Measurements from ENCODE around the gene SAXO1.
"Not testable (repeated sequence)": the region's sequence is repeated elsewhere in the genome, so short reads cannot be mapped to it uniquely, and the experiment has no call there.

SAXO1 gene

GRCh38 chr9:18999173-18999785 is 33.7 kb downstream of the SAXO1 start:
- no peak for DNase-seq (ENCODE audit: low read depth, low spot score)

DNA sequence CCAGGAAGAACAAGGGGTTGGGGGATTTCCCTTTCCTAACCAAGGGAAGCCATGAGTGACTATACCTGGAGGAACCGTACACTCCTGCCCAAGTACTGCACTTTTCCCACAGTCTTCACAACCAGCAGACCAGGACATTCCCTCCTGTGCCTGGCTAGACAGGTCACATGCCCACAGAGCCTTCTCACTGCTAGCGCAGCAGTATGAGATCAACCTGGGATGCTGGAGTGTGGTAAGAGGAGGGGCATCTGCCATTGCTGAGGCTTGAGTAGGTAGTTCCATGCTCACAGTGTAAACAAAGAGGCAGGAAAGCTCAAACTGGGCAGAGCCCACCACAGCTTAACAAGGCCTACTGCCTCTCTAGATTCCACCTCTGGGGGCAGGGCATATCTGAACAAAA is 35.9 kb downstream of the SAXO1 start:
- DNase-seq (ENCODE audit: low read depth, low spot score) = no peak

DNA sequence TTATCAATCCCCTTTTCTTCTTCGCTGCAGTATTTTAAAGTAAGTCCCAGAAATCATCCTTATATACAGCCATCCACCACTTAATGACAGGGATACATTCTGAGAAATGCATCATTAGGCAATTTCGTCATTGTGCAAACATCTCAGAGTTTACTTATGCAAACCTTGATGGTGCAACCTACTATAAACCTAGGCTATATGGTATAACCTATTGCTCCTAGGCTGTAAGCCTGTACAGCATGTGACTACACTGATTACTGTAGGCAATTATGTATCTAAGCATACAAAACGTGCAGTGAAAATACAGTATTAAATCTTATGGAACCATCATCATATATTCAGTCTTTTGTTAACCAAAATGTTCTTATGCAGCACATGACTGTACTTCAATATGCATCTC is 36.8 kb downstream of the SAXO1 start:
- DNase-seq (ENCODE audit: low read depth, low spot score) = no peak

- no peak for DNase-seq (ENCODE audit: low read depth, low spot score)
Measured at GRCh38 chr9:18994263-18994916, 38.6 kb downstream of the SAXO1 start.

DNA sequence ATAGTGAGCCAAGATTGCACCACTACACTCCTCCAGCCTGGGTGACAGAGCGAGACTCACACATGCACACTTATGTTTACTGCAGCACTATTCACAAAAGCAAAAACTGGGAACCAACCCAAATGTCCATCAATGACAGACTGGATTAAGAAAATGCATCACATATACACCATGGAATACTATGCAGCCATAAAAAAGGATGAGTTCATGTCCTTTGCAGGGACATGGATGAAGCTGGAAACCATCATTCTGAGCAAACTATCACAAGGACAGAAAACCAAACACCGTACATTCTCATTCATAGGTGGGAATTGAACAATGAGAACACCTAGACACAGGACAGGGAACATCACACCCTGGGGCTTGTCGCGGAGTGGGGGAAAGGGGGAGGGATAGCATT is 41.8 kb downstream of the SAXO1 start:
- not testable (repeated sequence) for DNase-seq (ENCODE audit: low read depth, low spot score)

DNA sequence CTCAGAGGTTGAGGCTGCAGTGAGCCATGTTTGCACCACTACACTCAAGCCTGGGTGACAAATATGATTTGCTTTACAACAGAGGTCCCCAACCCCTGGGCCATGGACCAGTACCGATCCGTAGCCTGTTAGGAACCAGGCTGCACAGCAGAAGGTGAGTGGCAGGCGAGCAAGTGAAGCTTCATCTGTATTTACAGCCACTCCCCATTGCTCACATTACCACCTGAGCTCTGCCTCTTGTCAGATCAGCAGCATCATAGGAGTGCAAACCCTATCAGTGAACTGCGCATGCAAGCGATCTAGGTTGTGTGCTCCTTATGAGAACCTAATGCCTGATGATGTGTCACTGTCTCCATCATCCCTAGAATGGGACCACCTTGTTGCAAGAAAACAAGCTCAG is 42.5 kb downstream of the SAXO1 start:
- no peak for DNase-seq (ENCODE audit: low read depth, low spot score)

DNA sequence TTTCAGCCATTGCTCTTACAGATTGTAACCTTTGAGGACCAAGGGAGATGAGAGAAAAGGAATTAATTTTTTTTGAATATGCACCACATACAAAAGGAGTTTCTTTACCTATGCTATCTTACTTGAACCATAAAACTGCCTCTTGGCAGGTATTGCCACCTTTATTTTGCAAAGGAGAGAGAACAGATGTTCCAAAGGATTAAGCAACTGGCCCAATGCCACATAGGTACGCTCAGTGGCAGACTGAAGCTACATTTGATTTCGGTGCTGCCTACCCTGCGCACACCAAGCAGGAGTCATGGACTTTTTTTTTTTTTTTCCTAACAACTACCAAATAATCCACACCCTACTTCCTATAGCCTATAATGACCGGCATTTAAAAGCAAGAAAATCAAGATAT is 43.1 kb downstream of the SAXO1 start:
- no peak for DNase-seq (ENCODE audit: low read depth, low spot score)

DNA sequence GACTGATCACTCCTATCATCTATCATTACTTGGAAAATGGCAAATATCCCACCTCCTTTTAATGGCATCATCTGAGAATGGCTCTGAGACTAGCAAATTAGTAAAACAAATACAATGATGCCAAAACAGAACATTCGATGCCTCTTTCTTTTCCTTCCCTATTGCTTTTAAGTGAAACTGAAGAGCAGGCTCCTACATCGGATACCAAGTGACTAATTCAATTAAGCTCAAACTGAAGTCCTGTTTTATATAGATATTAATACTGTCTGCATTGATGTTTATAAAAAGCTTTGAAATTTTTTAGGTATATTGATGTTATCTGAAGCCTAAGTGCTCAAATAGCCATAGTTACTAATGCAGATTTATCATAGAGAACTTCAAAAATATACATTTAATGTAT is 43.9 kb downstream of the SAXO1 start:
- no peak for DNase-seq (ENCODE audit: low read depth, low spot score)

GRCh38 chr9:18988003-18988402 is 45.0 kb downstream of the SAXO1 start:
- no peak for DNase-seq (ENCODE audit: low read depth, low spot score)

GRCh38 chr9:18985996-18986395 is 47.0 kb downstream of the SAXO1 start:
- no peak for DNase-seq (ENCODE audit: low read depth, low spot score)

DNA sequence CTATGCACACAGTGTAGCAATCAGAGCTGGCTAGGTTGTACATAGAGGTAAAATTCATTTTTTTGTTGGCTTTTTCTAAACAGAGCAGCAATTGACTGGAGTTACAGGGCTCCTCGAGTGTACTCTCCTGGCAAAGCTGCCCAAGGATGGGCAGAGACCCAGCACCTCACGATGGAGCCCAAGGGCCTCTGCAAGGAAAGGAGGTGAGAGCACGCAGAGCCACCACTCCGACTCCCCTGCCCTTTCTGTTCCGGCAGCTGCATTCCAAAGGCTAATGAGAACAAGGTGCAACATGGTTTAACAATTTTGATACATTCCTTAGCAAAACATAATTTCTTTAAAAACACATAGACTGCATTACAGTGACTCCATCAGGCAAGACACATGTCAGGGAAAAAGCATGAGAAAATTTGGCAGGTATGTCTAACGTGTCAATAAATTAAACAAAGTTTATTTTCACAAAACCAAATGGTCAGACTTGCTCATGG is 47.5 kb downstream of the SAXO1 start:
- no peak for DNase-seq (ENCODE audit: low read depth, low spot score)

DNA sequence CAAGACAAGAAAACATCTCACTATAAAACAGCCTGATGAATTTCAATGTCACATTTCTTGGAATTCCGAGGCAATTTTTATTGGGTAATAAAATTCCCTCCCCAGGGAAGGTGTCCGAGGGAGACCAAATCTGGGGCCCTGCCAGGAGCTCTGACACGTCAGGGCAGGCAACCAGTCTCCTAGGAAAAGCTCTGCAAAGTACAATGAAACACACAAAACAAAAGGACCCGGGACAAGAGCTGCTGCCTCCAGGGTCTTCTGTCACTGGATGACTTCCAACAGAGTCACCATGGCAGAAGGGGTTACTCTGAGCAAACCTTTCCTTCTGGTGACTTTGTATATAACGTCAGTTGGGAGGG is 50.8 kb downstream of the SAXO1 start:
- DNase-seq (ENCODE audit: low read depth, low spot score) = no peak

DNA sequence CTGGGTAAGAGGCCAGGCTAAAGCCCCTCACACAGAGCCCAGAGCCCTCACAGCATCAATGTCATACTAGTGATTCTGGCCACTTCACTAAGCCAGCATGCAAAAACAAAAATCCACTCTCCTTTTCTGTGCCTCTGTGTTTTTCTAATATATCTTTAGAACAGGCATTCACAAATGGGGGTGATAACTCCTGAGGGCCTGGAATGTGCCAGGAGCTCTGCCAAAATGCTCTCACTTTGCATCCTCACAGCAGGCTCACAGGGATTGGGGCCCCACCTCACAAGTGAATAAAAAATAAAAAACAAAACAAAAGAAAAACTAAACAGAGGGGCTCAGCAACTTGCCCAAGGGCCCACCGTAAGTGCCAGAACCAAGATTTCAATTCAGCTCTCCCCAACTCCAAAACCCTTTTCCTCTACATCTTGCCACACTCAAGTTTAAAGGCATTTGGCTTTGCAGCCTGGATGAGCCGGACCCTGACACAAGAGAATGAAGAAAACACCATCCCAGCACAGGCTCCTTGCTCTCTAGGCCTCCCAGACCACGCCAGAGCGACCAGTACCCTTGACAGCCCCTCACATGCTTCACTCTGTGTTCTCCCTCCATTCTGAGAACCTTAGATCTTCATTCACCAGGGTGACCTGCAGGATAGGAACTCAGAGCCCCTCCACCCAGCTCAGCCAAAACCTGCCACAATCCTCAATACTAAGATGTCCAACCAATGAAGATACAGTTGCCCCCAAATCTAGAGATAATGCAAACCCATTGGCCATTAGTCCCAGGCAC is 51.3 kb downstream of the SAXO1 start:
- no peak for DNase-seq (ENCODE audit: low read depth, low spot score)

DNA sequence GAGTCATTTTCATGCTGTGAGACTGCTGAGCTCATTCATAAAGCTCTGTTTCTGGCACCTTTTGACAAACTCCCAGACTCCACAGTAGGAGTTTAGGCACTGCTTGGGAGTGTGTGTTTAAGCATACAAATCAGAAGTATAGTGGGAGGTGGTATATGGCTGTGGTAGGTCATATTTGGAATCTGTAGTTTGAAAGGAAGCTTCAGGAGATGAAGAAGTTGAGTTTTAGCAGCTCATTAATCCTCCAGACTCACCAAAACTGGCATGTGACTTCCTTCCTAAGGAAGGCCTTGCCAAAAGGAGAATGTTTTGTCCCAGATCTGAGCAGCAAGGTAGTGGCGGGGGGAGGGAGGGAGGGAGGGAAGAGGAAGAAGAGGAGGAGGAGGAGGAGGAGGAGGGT is 52.8 kb downstream of the SAXO1 start:
- DNase-seq (ENCODE audit: low read depth, low spot score) = no peak

GRCh38 chr9:18979367-18979766 is 53.6 kb downstream of the SAXO1 start:
- DNase-seq (ENCODE audit: low read depth, low spot score) = no peak

DNA sequence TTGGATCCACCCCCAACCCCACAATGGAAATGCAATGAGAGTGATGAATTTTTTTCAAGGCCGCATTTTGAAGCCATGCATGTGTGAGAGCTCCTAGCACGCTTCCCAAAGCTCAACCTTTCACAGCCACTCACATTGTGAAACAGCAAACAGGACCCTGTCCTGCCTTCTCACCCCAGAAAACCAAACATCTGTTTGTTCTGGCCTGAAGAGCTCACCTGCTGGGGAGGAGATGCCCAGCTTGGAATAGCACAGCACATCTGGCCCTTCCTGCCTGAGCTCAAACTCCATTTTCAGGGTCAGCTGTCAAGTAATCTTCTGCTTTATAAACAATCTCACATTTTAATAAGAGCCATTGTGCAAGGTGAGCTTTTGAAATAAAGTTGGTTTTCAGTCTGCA is 54.8 kb downstream of the SAXO1 start:
- DNase-seq (ENCODE audit: low read depth, low spot score) = no peak

DNA sequence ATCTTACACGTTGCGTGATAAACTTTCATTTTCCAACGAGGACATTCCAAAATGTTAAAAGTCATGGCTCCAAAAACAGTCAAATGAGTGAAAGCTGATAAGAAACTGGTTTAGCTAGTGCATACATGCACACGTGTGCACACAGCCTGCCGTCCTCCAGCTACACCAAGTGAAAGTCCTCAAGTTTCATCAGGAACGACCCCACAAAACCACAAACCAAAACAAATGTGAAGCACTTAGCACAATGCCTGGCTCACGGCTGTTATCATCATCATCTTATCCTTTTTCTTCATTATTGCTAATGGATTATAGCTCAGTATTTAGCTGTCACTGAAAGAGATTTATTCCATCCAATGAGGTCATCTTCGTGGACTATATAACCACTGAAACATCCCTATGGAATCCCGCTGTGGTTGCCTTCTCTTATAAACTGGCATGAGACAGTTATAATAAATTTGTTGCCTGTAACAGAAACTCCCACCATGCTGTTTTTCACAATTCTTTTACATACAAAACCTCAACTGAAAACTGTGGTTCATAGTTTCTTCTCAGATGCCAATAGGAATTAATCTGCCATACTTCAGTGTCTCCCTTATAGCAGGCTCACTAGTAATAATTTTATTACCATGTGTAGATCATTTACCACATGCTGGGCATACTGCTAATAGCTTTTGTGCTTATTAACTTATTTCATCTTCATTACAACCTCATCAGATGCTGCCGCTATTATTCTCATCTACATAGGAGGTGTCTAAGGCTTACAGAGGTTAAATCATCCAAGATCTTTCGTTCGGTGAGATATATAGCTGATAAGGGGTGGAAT is 56.1 kb downstream of the SAXO1 start:
- no peak for DNase-seq (ENCODE audit: low read depth, low spot score)

- DNase-seq (ENCODE audit: low read depth, low spot score) = no peak
Measured at GRCh38 chr9:18976221-18976708, 56.7 kb downstream of the SAXO1 start.

DNA sequence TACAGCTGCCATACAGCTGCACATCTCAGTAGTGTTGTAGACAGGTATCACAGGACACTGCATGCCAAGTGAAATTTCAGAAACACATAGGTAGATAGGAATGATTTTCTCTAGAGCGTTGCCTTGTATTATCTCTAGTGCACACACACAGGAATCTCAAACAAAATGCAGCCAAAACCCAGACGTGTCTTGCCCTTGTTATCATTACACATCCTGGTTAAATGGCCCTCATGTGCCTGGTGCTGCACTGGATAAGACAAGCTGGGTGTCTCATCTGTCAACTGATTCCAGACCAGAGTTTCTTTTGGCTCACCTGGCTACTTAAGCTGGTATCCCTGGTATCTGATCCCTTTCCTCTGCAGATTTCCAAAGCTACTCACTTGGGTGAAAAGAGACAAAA is 59.7 kb downstream of the SAXO1 start:
- no peak for DNase-seq (ENCODE audit: low read depth, low spot score)

DNA sequence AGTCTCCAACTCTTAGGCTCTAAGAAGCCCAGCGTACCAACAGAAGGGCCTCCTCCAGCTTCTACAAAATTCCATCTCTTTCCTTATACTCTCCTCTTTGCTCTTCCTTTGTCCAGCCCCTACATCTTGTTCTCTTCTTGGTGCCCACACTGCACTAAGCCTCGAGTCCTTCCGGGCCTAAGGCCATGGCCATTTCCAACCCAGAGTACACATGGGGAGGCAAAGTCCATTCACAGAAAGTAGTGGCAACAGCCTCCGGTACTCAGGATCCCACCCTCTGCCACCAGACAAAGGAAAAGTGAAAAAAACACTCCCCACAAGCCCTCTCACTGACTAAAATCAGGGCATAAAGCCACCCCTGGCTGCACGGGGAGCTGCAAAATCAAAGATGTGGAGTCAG is 60.3 kb downstream of the SAXO1 start:
- DNase-seq (ENCODE audit: low read depth, low spot score) = no peak

DNA sequence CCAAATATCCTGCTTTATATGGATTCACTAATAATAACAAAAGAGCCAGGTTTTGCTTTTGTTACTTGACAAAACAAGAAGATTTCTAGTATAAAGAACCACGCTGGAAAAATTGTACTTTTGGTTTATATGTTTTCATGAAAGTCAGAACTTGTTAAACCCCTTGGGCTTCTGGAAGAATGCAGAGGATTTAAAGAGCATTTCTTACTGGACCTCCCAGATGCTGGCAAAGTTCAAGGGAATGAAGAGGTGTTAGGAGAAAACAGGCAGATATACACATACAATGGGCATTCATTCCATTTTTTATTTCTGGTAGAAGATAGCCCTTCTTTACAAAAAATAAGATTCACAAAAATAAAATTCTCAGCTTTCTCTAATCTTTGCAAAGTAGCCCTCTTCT is 61.1 kb downstream of the SAXO1 start:
- no peak for DNase-seq (ENCODE audit: low read depth, low spot score)

GRCh38 chr9:18971404-18971803 is 61.6 kb downstream of the SAXO1 start:
- DNase-seq (ENCODE audit: low read depth, low spot score) = no peak
